Neural cell (in vitro differentiated cells): ENCODE results near the gene STARD7. TPM values are rescaled to one million over a fixed set of nuclear protein-coding genes. Genes with fewer than 3 reads are reported as not detected.
A peak's percentile ranks its signal among the peaks of the same experiment; 100 is the strongest.

Experiments
- H2AFZ ChIP-seq: fragments of 200-600, 300-800 bp; sonication (generic), shearing (Covaris generic); 2 replicates; pipeline ENCODE4 v1.6.0; 2014; ENCODE audit warnings: low read depth, mild to moderate bottlenecking, antibody characterized with exemption, low read length, moderate library complexity
- H3F3A ChIP-seq: fragments of 200-600 bp; shearing (Covaris generic); 2 replicates; pipeline ENCODE4 v1.6.1; 2016; ENCODE audit warnings: mild to moderate bottlenecking, moderate library complexity, mixed read lengths, antibody characterized with exemption, low read length; ENCODE audit not compliant: insufficient read depth, poor library complexity, severe bottlenecking
- H3K27ac ChIP-seq: fragments of 200-600, 300-800 bp; sonication (generic), shearing (Covaris generic); 2 replicates; pipeline ENCODE4 v1.5.1; 2014; ENCODE audit warnings: mild to moderate bottlenecking, low read length, moderate library complexity
- H3K27me3 ChIP-seq: fragments of 300-800, 200-600 bp; sonication (generic), shearing (Covaris generic); 2 replicates; pipeline ENCODE4 v1.6.0; 2014; ENCODE audit warnings: mild to moderate bottlenecking, low read depth, low read length, moderate library complexity; ENCODE audit not compliant: insufficient read depth
- H3K36me3 ChIP-seq: fragments of 300-800, 200-600 bp; sonication (generic), shearing (Covaris generic); 2 replicates; pipeline ENCODE4 v1.5.1; 2014; ENCODE audit warnings: mild to moderate bottlenecking, antibody characterized with exemption, low read length, moderate library complexity; ENCODE audit not compliant: insufficient read depth
- H3K4me2 ChIP-seq: fragments of 300-800, 200-600 bp; sonication (generic), shearing (Covaris generic); 2 replicates; pipeline ENCODE4 v1.6.0; 2014; ENCODE audit warnings: mild to moderate bottlenecking, low read length
- H3K4me3 ChIP-seq: fragments of 300-800, 200-600 bp; sonication (generic), shearing (Covaris generic); 2 replicates; pipeline ENCODE4 v1.5.1; 2014; ENCODE audit warnings: mild to moderate bottlenecking, low read length, moderate library complexity
- H3K79me2 ChIP-seq: fragments of 200-600 bp; shearing (Covaris generic); replicated peaks from 2 replicates; pipeline ENCODE4 v1.6.0; 2014; ENCODE audit warnings: mild to moderate bottlenecking, low read length, moderate library complexity; ENCODE audit not compliant: insufficient read depth
- H3K9ac ChIP-seq: fragments of 300-800, 200-600 bp; sonication (generic), shearing (Covaris generic); 2 replicates; pipeline ENCODE4 v1.6.1; 2016; ENCODE audit warnings: mild to moderate bottlenecking, low read length, mixed read lengths
- H3K9me2 ChIP-seq: fragments of 200-600 bp; shearing (Covaris generic); 2 replicates; pipeline ENCODE4 v1.6.1; 2016; ENCODE audit warnings: mild to moderate bottlenecking, low read length, mixed read lengths; ENCODE audit not compliant: insufficient read depth
- H3K9me3 ChIP-seq: fragments of 200-600, 300-800 bp; sonication (generic), shearing (Covaris generic); 2 replicates; pipeline ENCODE4 v1.6.1; 2016; ENCODE audit warnings: mild to moderate bottlenecking, mixed run types, low read length, moderate library complexity, mixed read lengths
- H4K20me1 ChIP-seq: fragments of 200-600 bp; shearing (Covaris generic); 2 replicates; pipeline ENCODE4 v1.6.1; 2016; ENCODE audit warnings: mild to moderate bottlenecking, mixed run types; ENCODE audit not compliant: insufficient read depth
- EP300 ChIP-seq: fragments of 450-650 bp; conservative IDR thresholded peaks from 2 replicates; pipeline ENCODE4 v1.6.1; 2014; ENCODE audit warnings: antibody characterized with exemption, mild to moderate bottlenecking, moderate library complexity; ENCODE audit not compliant: poor library complexity, severe bottlenecking
- EZH2 ChIP-seq: fragments of 200-600, 300-800 bp; shearing (Covaris generic), sonication (generic); IDR thresholded peaks from 2 replicates; pipeline ENCODE4 v1.6.1; 2014; ENCODE audit warnings: antibody characterized with exemption, low read length, borderline replicate concordance, mild to moderate bottlenecking; ENCODE audit not compliant: insufficient read depth, poor library complexity, severe bottlenecking
- MXI1 ChIP-seq: fragments of 450-650 bp; conservative IDR thresholded peaks from 2 replicates; pipeline ENCODE4 v1.6.1; 2014; ENCODE audit warnings: antibody characterized with exemption, mild to moderate bottlenecking; ENCODE audit not compliant: poor library complexity, severe bottlenecking
- POLR2AphosphoS5 ChIP-seq: IDR thresholded peaks from 2 replicates; pipeline ENCODE4 v1.6.1; 2012
- RAD21 ChIP-seq: fragments of 450-650 bp; conservative IDR thresholded peaks from 2 replicates; pipeline ENCODE4 v1.6.1; 2014; ENCODE audit warnings: antibody characterized with exemption, mild to moderate bottlenecking, moderate library complexity
- SMC3 ChIP-seq: fragments of 450-650 bp; conservative IDR thresholded peaks from 2 replicates; pipeline ENCODE4 v1.6.1; 2014; ENCODE audit warnings: antibody characterized with exemption, mild to moderate bottlenecking, moderate library complexity; ENCODE audit not compliant: poor library complexity
- TAF1 ChIP-seq: IDR thresholded peaks from 2 replicates; pipeline ENCODE4 v1.6.1; 2012; ENCODE audit warnings: low read depth
- polyA plus RNA-seq: library from polyadenylated mRNA; depleted of rRNA; stranded (reverse); fragments of >200 nt; gene quantifications from 2 replicates; pipeline ENCODE4 v1.2.3, GENCODE V29; 2014
- TF ChIP-seq, protein P1 (sequence below): fragments of 450-650 bp; IDR thresholded peaks from 2 replicates; pipeline ENCODE4 v1.5.1; 2014; ENCODE audit warnings: antibody characterized with exemption, mild to moderate bottlenecking, moderate library complexity; ENCODE audit not compliant: poor library complexity, severe bottlenecking
- TF ChIP-seq, protein P2 (sequence below): IDR thresholded peaks from 2 replicates; pipeline ENCODE4 v1.6.1; 2012; ENCODE audit warnings: borderline replicate concordance

The STARD7 gene
- polyA plus RNA-seq, 1 donor from 2014 or later: 155 TPM

- Histone ChIP-seq H3K27me3 (peaks cover 31% of the 10 kb centered on the region), H3K9me2 (no peaks in the 10 kb centered on the region), H3K9ac (peak overlapping the region; percentile 53), H4K20me1 (no peaks in the 10 kb centered on the region), H3K4me3 (peak overlapping the region; percentile 43), H3K27ac (peak overlapping the region; percentile 49), H3K4me2 (no peak overlapping the region), H3K9me3 (no peaks in the 10 kb centered on the region), H2AFZ (no peak overlapping the region), H3K79me2 (no peaks in the 10 kb centered on the region), H3F3A (no peaks in the 10 kb centered on the region), H3K36me3 (no peaks in the 10 kb centered on the region)
- TF ChIP-seq TAF1 (no peak), EZH2 (no peak)
Measured at GRCh38 chr2:96147593-96148201, 60.9 kb downstream of the STARD7 start.

DNA sequence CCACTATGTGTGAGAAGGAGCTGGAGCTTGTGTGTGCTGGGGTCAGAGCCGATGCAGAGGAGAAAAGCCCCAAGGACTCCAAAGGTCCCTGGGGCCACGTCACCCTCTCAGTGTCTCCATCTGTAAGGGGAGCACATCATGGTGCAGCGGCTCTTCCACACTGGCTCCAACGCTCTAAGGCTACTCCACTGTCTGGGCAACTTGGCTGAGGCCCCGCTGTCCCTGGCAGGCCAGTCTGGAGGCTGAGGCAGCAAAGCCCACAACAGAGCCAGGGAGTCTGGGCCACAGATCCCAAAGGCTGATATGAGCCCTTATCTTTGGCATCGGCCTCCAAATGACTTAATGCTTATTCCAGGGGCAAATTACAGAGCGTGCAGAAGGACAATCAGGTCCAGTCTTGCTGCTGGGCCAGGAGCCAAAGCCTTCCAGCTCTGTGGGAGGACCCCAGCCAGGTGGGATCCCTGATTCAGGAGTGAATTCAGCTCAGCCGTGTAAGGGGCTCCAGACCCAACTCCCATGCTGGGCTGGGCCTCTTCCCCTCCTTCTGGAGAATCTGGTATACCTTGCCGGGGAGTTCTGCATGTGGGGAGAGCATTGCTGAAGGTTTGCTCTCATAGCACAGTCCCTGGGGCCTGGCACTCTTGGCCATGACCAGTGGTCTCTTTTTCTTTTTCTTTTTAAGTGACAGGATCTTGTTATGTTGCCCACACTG lies 61.6 kb downstream of the STARD7 start:
- Histone ChIP-seq H3K79me2 (no peaks in the 10 kb centered on the region), H3K4me3 (no peak overlapping the region), H4K20me1 (no peaks in the 10 kb centered on the region), H3K27ac (no peak overlapping the region), H3F3A (no peaks in the 10 kb centered on the region), H3K4me2 (no peak overlapping the region), H2AFZ (no peak overlapping the region), H3K27me3 (peaks cover 31% of the 10 kb centered on the region), H3K9ac (no peak overlapping the region), H3K9me3 (no peaks in the 10 kb centered on the region), H3K36me3 (no peaks in the 10 kb centered on the region), H3K9me2 (no peaks in the 10 kb centered on the region)
- no peak for TF ChIP-seq TAF1
- no peak for TF ChIP-seq POLR2AphosphoS5
- no peak for TF ChIP-seq SMC3
- TF ChIP-seq, protein P1, sequence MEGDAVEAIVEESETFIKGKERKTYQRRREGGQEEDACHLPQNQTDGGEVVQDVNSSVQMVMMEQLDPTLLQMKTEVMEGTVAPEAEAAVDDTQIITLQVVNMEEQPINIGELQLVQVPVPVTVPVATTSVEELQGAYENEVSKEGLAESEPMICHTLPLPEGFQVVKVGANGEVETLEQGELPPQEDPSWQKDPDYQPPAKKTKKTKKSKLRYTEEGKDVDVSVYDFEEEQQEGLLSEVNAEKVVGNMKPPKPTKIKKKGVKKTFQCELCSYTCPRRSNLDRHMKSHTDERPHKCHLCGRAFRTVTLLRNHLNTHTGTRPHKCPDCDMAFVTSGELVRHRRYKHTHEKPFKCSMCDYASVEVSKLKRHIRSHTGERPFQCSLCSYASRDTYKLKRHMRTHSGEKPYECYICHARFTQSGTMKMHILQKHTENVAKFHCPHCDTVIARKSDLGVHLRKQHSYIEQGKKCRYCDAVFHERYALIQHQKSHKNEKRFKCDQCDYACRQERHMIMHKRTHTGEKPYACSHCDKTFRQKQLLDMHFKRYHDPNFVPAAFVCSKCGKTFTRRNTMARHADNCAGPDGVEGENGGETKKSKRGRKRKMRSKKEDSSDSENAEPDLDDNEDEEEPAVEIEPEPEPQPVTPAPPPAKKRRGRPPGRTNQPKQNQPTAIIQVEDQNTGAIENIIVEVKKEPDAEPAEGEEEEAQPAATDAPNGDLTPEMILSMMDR: no peak
- no peak for TF ChIP-seq RAD21
- TF ChIP-seq EP300: no peak
- TF ChIP-seq EZH2: no peak
- no peak for TF ChIP-seq MXI1
- TF ChIP-seq, protein P2, sequence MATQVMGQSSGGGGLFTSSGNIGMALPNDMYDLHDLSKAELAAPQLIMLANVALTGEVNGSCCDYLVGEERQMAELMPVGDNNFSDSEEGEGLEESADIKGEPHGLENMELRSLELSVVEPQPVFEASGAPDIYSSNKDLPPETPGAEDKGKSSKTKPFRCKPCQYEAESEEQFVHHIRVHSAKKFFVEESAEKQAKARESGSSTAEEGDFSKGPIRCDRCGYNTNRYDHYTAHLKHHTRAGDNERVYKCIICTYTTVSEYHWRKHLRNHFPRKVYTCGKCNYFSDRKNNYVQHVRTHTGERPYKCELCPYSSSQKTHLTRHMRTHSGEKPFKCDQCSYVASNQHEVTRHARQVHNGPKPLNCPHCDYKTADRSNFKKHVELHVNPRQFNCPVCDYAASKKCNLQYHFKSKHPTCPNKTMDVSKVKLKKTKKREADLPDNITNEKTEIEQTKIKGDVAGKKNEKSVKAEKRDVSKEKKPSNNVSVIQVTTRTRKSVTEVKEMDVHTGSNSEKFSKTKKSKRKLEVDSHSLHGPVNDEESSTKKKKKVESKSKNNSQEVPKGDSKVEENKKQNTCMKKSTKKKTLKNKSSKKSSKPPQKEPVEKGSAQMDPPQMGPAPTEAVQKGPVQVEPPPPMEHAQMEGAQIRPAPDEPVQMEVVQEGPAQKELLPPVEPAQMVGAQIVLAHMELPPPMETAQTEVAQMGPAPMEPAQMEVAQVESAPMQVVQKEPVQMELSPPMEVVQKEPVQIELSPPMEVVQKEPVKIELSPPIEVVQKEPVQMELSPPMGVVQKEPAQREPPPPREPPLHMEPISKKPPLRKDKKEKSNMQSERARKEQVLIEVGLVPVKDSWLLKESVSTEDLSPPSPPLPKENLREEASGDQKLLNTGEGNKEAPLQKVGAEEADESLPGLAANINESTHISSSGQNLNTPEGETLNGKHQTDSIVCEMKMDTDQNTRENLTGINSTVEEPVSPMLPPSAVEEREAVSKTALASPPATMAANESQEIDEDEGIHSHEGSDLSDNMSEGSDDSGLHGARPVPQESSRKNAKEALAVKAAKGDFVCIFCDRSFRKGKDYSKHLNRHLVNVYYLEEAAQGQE: no peak
